GM19468 (cell line): ENCODE results near the gene CYP3A7.
"Not testable (repeated sequence)": the region's sequence is repeated elsewhere in the genome, so short reads cannot be mapped to it uniquely, and the experiment has no call there.

Experiments used
- ATAC-seq: cut with Tn5 transposase; IDR thresholded peaks from one replicate; pipeline ENCODE4 v1.9.1; 2021; ENCODE audit warnings: mild to moderate bottlenecking, moderate library complexity, moderate number of reproducible peaks; ENCODE audit not compliant: unreplicated experiment; ENCODE audit errors: extremely low read depth

CYP3A7 gene

GRCh38 chr7:99734987-99735386 lies at the start of gene CYP3A7:
Gene CYP3A7, minus strand, starts transcription at chr7:99735196. Its CDS starts 103 bp downstream, at chr7:99735093.
- ATAC-seq: no peak

- no peak for ATAC-seq
Measured at GRCh38 chr7:99784007-99784406, 49.0 kb upstream of the CYP3A7 start, which contains the start of gene CYP3A4. Gene CYP3A4, minus strand, starts transcription at chr7:99784184. Its CDS starts 103 bp downstream, at chr7:99784081.

- ATAC-seq: no peak
Measured at GRCh38 chr7:99782012-99782953, 47.3 kb upstream of the CYP3A7 start.

GRCh38 chr7:99780588-99780987 lies 45.6 kb upstream of the CYP3A7 start:
- ATAC-seq: no peak

GRCh38 chr7:99779949-99780348 lies 45.0 kb upstream of the CYP3A7 start:
- ATAC-seq: no peak

- ATAC-seq: no peak
Measured at GRCh38 chr7:99778880-99779279, 43.9 kb upstream of the CYP3A7 start.

GRCh38 chr7:99773395-99773794 lies 38.4 kb upstream of the CYP3A7 start:
- ATAC-seq: not testable (repeated sequence)

GRCh38 chr7:99772565-99772964 lies 37.6 kb upstream of the CYP3A7 start:
- ATAC-seq: no peak

GRCh38 chr7:99769494-99769893 lies 34.5 kb upstream of the CYP3A7 start:
- not testable (repeated sequence) for ATAC-seq

GRCh38 chr7:99768471-99768870 lies 33.5 kb upstream of the CYP3A7 start:
- ATAC-seq: no peak

- peak; percentile 26 for ATAC-seq
Measured at GRCh38 chr7:99767662-99768061, 32.7 kb upstream of the CYP3A7 start.

GRCh38 chr7:99766484-99767099 lies 31.6 kb upstream of the CYP3A7 start:
- no peak for ATAC-seq

GRCh38 chr7:99764478-99764877 lies 29.5 kb upstream of the CYP3A7 start:
- ATAC-seq: no peak

- ATAC-seq: no peak
Measured at GRCh38 chr7:99762680-99763327, 27.8 kb upstream of the CYP3A7 start.

GRCh38 chr7:99755085-99755484 lies 20.1 kb upstream of the CYP3A7 start:
- no peak for ATAC-seq

- no peak for ATAC-seq
Measured at GRCh38 chr7:99752356-99752755, 17.4 kb upstream of the CYP3A7 start.

GRCh38 chr7:99751322-99752052 lies 16.5 kb upstream of the CYP3A7 start:
- not testable (repeated sequence) for ATAC-seq

- no peak for ATAC-seq
Measured at GRCh38 chr7:99748846-99749579, 14.0 kb upstream of the CYP3A7 start.

- not testable (repeated sequence) for ATAC-seq
Measured at GRCh38 chr7:99746915-99747314, 11.9 kb upstream of the CYP3A7 start.
